ENCODE results near the gene AKT3. TPM values are rescaled to one million over a fixed set of nuclear protein-coding genes. Genes with fewer than 3 reads are reported as not detected.
"Not testable (repeated sequence)": the region's sequence is repeated elsewhere in the genome, so short reads cannot be mapped to it uniquely, and the experiment has no call there.

Gene AKT3
- polyA plus RNA-seq, 6 donors from 2014 or later = 2.8 to 6.4 (median 3.5) TPM; not detected in 1

DNA sequence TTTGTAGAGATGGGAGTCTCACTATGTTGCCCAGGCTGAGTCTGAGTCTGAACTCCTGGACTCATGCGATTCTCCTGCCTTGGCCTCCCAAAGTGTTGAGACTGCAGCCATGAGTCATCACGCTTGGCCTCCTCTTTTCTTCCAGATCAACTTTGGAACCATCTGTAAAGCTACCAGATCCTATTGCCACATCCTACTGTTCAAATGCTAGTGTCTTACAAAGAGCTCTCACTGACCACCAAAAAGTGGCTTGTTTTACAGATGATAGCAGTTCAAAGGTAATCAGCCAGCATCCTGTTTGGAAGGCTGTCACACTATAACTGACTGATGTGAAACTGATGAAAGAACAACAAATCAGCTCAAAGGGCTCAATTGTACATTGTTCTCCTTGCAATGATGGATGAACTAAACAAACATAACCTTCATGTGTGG is 221.6 kb downstream of the AKT3 start:
- no peaks in the 10 kb centered on the region for H3K4me1 Mint-ChIP-seq
- ATAC-seq (ENCODE audit: low read depth in 2 of 2) (no peak), DNase-seq (no peak)
- no peak overlapping the region for H3K27ac Mint-ChIP-seq
- H3K4me3 Mint-ChIP-seq = no peak overlapping the region
- H3K27me3 Mint-ChIP-seq = no peaks in the 10 kb centered on the region
- peaks cover 0 to 14% (median 12%) of the 10 kb centered on the region in 7 donors for H3K9me3 Mint-ChIP-seq
- peaks cover 24 to 48% of the 10 kb centered on the region in 2 donors for H3K36me3 Mint-ChIP-seq

GRCh38 chr1:243623841-243624240 is 226.2 kb downstream of the AKT3 start:
- H3K36me3 Mint-ChIP-seq = peaks cover 46 to 55% of the 10 kb centered on the region in 2 donors
- peaks cover 2 to 25% (median 15%) of the 10 kb centered on the region in 7 donors for H3K9me3 Mint-ChIP-seq
- H3K4me3 Mint-ChIP-seq = no peak overlapping the region
- no peaks in the 10 kb centered on the region for H3K4me1 Mint-ChIP-seq
- no peak overlapping the region for H3K27ac Mint-ChIP-seq
- no peak for DNase-seq
- H3K27me3 Mint-ChIP-seq = no peaks in the 10 kb centered on the region
- no peak for ATAC-seq (ENCODE audit: low read depth in 2 of 2)

DNA sequence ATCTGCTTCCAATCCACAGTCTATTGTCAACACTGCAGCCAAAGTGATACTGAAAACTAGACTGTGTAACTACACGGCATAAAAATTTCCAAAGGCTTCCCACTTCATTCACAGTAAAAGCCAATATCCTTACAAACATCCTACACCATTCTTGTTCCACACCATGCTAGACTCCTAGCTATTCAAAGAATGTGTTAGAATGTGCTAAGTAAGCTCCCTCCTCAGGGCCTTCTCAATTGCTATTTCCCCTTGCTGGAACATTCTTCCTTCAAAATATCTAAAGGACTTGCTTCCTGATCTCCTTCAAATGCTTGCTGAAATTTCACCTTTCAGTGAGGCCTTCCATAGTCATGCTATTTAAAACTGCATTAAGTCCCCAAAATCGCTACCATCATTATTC is 228.1 kb downstream of the AKT3 start:
- H3K27me3 Mint-ChIP-seq = no peaks in the 10 kb centered on the region
- H3K4me1 Mint-ChIP-seq = no peaks in the 10 kb centered on the region
- DNase-seq (no peak), ATAC-seq (ENCODE audit: low read depth in 2 of 2) (no peak)
- peaks cover 2 to 25% (median 15%) of the 10 kb centered on the region in 7 donors for H3K9me3 Mint-ChIP-seq
- H3K4me3 Mint-ChIP-seq = no peak overlapping the region
- H3K36me3 Mint-ChIP-seq = peaks cover 46% of the 10 kb centered on the region in 2 donors
- peak overlapping the region in 1 of 6 donors; percentile 11 for H3K27ac Mint-ChIP-seq

GRCh38 chr1:243620096-243620495 is 229.9 kb downstream of the AKT3 start:
- Mint-ChIP-seq H3K27ac (no peak overlapping the region), H3K9me3 (peaks cover 2 to 25% (median 15%) of the 10 kb centered on the region in 7 donors), H3K27me3 (no peaks in the 10 kb centered on the region), H3K4me1 (no peaks in the 10 kb centered on the region), H3K4me3 (no peak overlapping the region), H3K36me3 (peaks cover 38 to 40% of the 10 kb centered on the region in 2 donors)
- ATAC-seq (ENCODE audit: low read depth in 2 of 2) = no peak
- no peak for DNase-seq

GRCh38 chr1:243609698-243610097 is 240.3 kb downstream of the AKT3 start:
- DNase-seq (no peak), ATAC-seq (ENCODE audit: low read depth in 2 of 2) (no peak)
- Mint-ChIP-seq H3K27ac (peak overlapping the region in 1 of 6 donors; percentile 24), H3K4me3 (no peak overlapping the region), H3K27me3 (no peaks in the 10 kb centered on the region), H3K4me1 (no peaks in the 10 kb centered on the region), H3K36me3 (peaks cover 38 to 39% of the 10 kb centered on the region in 2 donors), H3K9me3 (peaks cover 0 to 6% (median 0%) of the 10 kb centered on the region in 7 donors)

- ATAC-seq (ENCODE audit: low read depth in 2 of 2) (no peak), DNase-seq (no peak)
- Mint-ChIP-seq H3K9me3 (peaks cover 10 to 29% (median 19%) of the 10 kb centered on the region in 7 donors), H3K36me3 (peaks cover 55 to 63% of the 10 kb centered on the region in 2 donors), H3K4me3 (no peak overlapping the region), H3K4me1 (no peaks in the 10 kb centered on the region), H3K27me3 (no peaks in the 10 kb centered on the region), H3K27ac (no peak overlapping the region)
Measured at GRCh38 chr1:243605604-243606003, 244.4 kb downstream of the AKT3 start.

GRCh38 chr1:243601720-243602119 is 248.3 kb downstream of the AKT3 start:
- Mint-ChIP-seq H3K27ac (no peak overlapping the region), H3K36me3 (peaks cover 36 to 44% of the 10 kb centered on the region in 2 donors), H3K27me3 (no peaks in the 10 kb centered on the region), H3K4me1 (peaks cover 5 to 8% (median 7%) of the 10 kb centered on the region in 3 donors), H3K9me3 (peaks cover 10 to 29% (median 19%) of the 10 kb centered on the region in 7 donors), H3K4me3 (peak overlapping the region in 1 of 8 donors; percentile 11)
- ATAC-seq (ENCODE audit: low read depth in 2 of 2) = no peak
- no peak for DNase-seq

GRCh38 chr1:243598433-243598832 is 251.6 kb downstream of the AKT3 start:
- peak overlapping the region in 1 of 6 donors; percentile 89 for H3K27ac Mint-ChIP-seq
- H3K27me3 Mint-ChIP-seq = no peaks in the 10 kb centered on the region
- H3K4me1 Mint-ChIP-seq = peaks cover 5 to 11% (median 8%) of the 10 kb centered on the region in 3 donors

DNA sequence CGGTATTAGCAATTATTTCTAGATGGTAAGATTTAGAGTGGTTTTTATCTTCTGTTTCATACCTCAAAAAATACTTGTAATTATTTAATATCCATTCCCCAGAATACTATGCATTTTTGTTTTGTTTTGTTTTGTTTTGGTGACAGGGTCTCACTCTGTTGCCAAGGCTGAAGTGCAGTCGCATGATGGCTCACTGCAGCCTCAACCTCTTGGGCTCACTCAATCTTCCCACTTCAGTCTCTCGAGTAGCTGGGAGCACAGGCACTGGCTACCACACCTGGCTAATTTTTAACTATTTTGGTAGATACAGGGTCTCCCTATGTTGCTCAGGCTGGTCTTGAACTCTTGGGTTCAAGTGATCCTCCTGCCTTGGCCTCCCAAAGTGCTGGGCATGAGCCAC is 252.7 kb downstream of the AKT3 start:
- peaks cover 0 to 10% (median 8%) of the 10 kb centered on the region in 7 donors for H3K9me3 Mint-ChIP-seq
- no peak for DNase-seq
- H3K27me3 Mint-ChIP-seq = no peaks in the 10 kb centered on the region
- H3K36me3 Mint-ChIP-seq = peaks cover 8 to 19% of the 10 kb centered on the region in 2 donors
- no peak for ATAC-seq (ENCODE audit: low read depth in 2 of 2)
- H3K4me3 Mint-ChIP-seq = no peak overlapping the region
- H3K4me1 Mint-ChIP-seq = peaks cover 5 to 11% (median 8%) of the 10 kb centered on the region in 3 donors
- H3K27ac Mint-ChIP-seq = no peak overlapping the region

More at GRCh38 chr1:243598433-243598832, 251.6 kb downstream of the AKT3 start:
- H3K4me3 Mint-ChIP-seq = no peak overlapping the region
- ATAC-seq (ENCODE audit: low read depth in 2 of 2) = peak; percentile 63 to 77
- peaks cover 3 to 20% (median 16%) of the 10 kb centered on the region in 7 donors for H3K9me3 Mint-ChIP-seq
- H3K36me3 Mint-ChIP-seq = peaks cover 13 to 29% of the 10 kb centered on the region in 2 donors
- no peak for DNase-seq

- H3K27me3 Mint-ChIP-seq = no peaks in the 10 kb centered on the region
- ATAC-seq (ENCODE audit: low read depth in 2 of 2) (no peak), DNase-seq (no peak)
- no peak overlapping the region for H3K4me3 Mint-ChIP-seq
- H3K36me3 Mint-ChIP-seq = peaks cover 7 to 14% of the 10 kb centered on the region in 2 donors
- peaks cover 0 to 7% (median 5%) of the 10 kb centered on the region in 7 donors for H3K9me3 Mint-ChIP-seq
- peak overlapping the region in 2 of 6 donors; percentile 4 to 28 for H3K27ac Mint-ChIP-seq
- peaks cover 5 to 11% (median 8%) of the 10 kb centered on the region in 3 donors for H3K4me1 Mint-ChIP-seq
Measured at GRCh38 chr1:243596431-243597062, 253.5 kb downstream of the AKT3 start.

DNA sequence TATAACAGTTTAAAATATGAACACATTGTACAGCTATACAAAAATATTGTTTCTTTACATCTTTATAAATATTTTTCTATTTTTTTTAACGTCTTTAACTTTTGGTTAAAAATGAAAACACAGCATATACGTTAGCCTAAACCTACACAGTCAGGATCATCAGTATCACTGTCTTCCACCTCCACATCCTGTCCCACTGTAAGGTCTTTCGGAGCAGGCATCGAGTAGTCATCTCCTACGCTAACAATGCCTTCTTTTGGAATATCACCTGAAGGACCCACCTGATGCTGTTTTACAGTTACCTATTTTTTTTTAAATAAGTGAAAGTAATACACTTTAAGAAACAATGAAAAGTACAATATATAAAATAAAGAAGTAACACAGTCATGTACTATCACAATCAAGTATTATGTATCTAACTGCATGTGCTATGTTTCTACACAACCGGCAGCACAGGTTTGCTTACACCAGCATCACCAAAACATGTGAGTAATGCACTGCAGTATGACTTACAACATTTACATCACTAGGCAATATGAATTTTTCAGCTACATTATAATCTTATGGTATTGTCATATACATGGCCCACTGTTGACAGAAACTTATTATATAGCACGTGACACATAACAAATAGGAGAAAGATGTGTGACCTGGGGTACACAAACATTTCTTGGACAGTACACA is 254.4 kb downstream of the AKT3 start:
- Mint-ChIP-seq H3K9me3 (peaks cover 0 to 10% (median 6%) of the 10 kb centered on the region in 7 donors), H3K27me3 (no peaks in the 10 kb centered on the region), H3K36me3 (peaks cover 13% of the 10 kb centered on the region in 2 donors), H3K4me3 (no peak overlapping the region), H3K27ac (no peak overlapping the region), H3K4me1 (peaks cover 5 to 11% (median 8%) of the 10 kb centered on the region in 3 donors)
- ATAC-seq (ENCODE audit: low read depth in 2 of 2) (no peak), DNase-seq (no peak)

GRCh38 chr1:243594455-243594854 is 255.6 kb downstream of the AKT3 start:
- Mint-ChIP-seq H3K27me3 (no peaks in the 10 kb centered on the region), H3K27ac (no peak overlapping the region), H3K4me1 (peaks cover 10 to 11% (median 11%) of the 10 kb centered on the region in 3 donors), H3K36me3 (peaks cover 24 to 26% of the 10 kb centered on the region in 2 donors), H3K4me3 (no peak overlapping the region), H3K9me3 (peaks cover 4 to 21% (median 15%) of the 10 kb centered on the region in 7 donors)
- ATAC-seq (ENCODE audit: low read depth in 2 of 2) = no peak
- DNase-seq = no peak

DNA sequence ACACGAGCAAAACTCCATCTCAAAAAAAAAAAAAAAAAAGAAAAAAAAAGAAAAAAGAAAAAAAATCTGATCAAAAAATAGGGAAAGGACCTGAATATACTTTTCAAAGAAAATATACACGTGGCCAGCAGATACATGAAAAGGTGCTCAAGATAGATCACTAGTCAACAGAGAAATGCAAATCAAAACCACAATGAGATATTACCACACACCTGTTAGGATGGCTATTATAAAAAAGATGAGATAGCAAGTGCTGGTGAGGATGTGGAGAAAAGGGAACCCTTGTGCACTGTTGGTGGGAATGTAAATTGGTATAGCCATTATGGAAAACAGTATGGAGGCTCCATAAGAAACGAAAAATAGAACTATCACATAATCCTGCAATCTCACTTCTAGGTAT is 260.8 kb downstream of the AKT3 start:
- not testable (repeated sequence) for DNase-seq
- Mint-ChIP-seq H3K4me1 (peaks cover 10 to 18% (median 12%) of the 10 kb centered on the region in 3 donors), H3K36me3 (peaks cover 42 to 55% of the 10 kb centered on the region in 2 donors)

More for the DNA sequence above, 260.8 kb downstream of the AKT3 start:
- H3K27me3 Mint-ChIP-seq, H3K4me3 Mint-ChIP-seq, H3K27ac Mint-ChIP-seq: not testable (repeated sequence)
- H3K9me3 Mint-ChIP-seq = peaks cover 13 to 46% (median 26%) of the 10 kb centered on the region in 7 donors
- ATAC-seq (ENCODE audit: low read depth in 2 of 2) = peak in 1 of 2 donors; percentile 41
